GM12878 (cell line): ENCODE measurements around the gene MAD2L1BP. TPM values are rescaled to one million over a fixed set of nuclear protein-coding genes. Genes with fewer than 3 reads are reported as not detected.

Source experiments
- ATAC-seq: fragments of 200-7000 bp; cut with Tn5 transposase; 3 replicates; pipeline ENCODE4 v1.9.1; 2020; ENCODE audit warnings: mild to moderate bottlenecking, moderate library complexity
- BruUV-seq: library from RNA; stranded (reverse); fragments of 400-500 nt; replicated peaks from 2 replicates; lab custom pipeline; 2021; lab: Mats Ljungman, UMichigan
- CTCF ChIA-PET: fragments of 300-600 bp; sonication (Branson Sonifier 250); formaldehyde crosslinking; extraction: SDS; loops from one replicate; lab custom pipeline; 2021; ENCODE audit warnings: inconsistent platforms; lab: Yijun Ruan, JAX
- POLR2A ChIA-PET: fragments of 350-600 bp; formaldehyde crosslinking; extraction: SDS; loops from one replicate; lab custom pipeline; 2021; ENCODE audit warnings: inconsistent platforms; lab: Charles Lee
- RAD21 ChIA-PET: fragments of 300-600 bp; sonication (Branson Sonifier 250); formaldehyde crosslinking; loops from one replicate; lab custom pipeline; 2023; ENCODE audit warnings: antibody characterized with exemption; ENCODE audit not compliant: unreplicated experiment; lab: Charles Lee
- SMC1A ChIA-PET: fragments of 300-600 bp; sonication (Branson Sonifier 250); formaldehyde crosslinking; loops from one replicate; lab custom pipeline; 2023; ENCODE audit not compliant: unreplicated experiment, uncharacterized antibody; lab: Charles Lee
- DNase-seq: peaks from one replicate; pipeline ENCODE4 v3.0.0-alpha.2; 2011; ENCODE audit warnings: low read depth, low spot score
- FAIRE-seq: peaks from 3 replicates; lab custom pipeline; 2011; peaks lifted over from hg19 to GRCh38; lab: Jason Lieb, UNC
- H2AFZ ChIP-seq: 2 replicates; pipeline ENCODE4 v1.6.0; 2011; ENCODE audit warnings: low read depth, low read length, control low read depth; ENCODE audit not compliant: control insufficient read depth
- H3K27ac ChIP-seq: 2 replicates; pipeline ENCODE4 v1.5.1; 2011; ENCODE audit warnings: control low read depth; ENCODE audit not compliant: control insufficient read depth, insufficient read depth
- H3K27me3 ChIP-seq, 2 experiments: replicated peaks in 1 of 2; 2 replicates each; pipeline versions ENCODE4 v1.6.0 to v1.6.1; 2011; ENCODE audit warnings: low read length in 1 of 2; ENCODE audit not compliant: control insufficient read depth in 2 of 2, insufficient read depth in 2 of 2
- H3K36me3 ChIP-seq, 2 experiments: 2 replicates each; pipeline ENCODE4 v1.5.1; 2011; ENCODE audit warnings: low read length in 1 of 2; ENCODE audit not compliant: control insufficient read depth in 2 of 2, insufficient read depth in 2 of 2
- H3K4me1 ChIP-seq: 2 replicates; pipeline ENCODE4 v1.6.1; 2011; ENCODE audit warnings: mild to moderate bottlenecking, low read length, moderate library complexity, mixed read lengths; ENCODE audit not compliant: control insufficient read depth, insufficient read depth
- H3K4me2 ChIP-seq: 2 replicates; pipeline ENCODE4 v1.6.0; 2011; ENCODE audit warnings: control low read depth; ENCODE audit not compliant: control insufficient read depth, insufficient read depth
- H3K4me3 ChIP-seq: fragments of 200-600 bp; sonication (generic); 2 replicates; pipeline ENCODE4 v1.5.1; 2016
- H3K79me2 ChIP-seq: 2 replicates; pipeline ENCODE4 v1.6.0; 2011; ENCODE audit warnings: low read length; ENCODE audit not compliant: control insufficient read depth, insufficient read depth
- H3K9ac ChIP-seq: 2 replicates; pipeline ENCODE4 v1.8.0; 2011; ENCODE audit warnings: low read length, control low read depth, mixed read lengths; ENCODE audit not compliant: control insufficient read depth, insufficient read depth
- H3K9me3 ChIP-seq: replicated peaks from 3 replicates; pipeline ENCODE4 v1.5.1; 2011; ENCODE audit warnings: mild to moderate bottlenecking, low read length; ENCODE audit not compliant: control insufficient read depth, insufficient read depth
- H4K20me1 ChIP-seq: 2 replicates; pipeline ENCODE4 v1.6.0; 2011; ENCODE audit not compliant: control insufficient read depth, insufficient read depth
- ASH2L ChIP-seq: fragments of 300-600, 200-600 bp; sonication (generic); IDR thresholded peaks from 2 replicates; pipeline ENCODE4 v1.6.1; 2017; ENCODE audit warnings: low read depth, mild to moderate bottlenecking, borderline replicate concordance
- BHLHE40 ChIP-seq, 2 experiments: fragments of 450-650 bp in 1 of 2; IDR thresholded peaks; 2 replicates each; pipeline ENCODE4 v1.6.1; 2011 to 2017; ENCODE audit warnings: low read depth in 2 of 2, borderline replicate concordance in 1 of 2, improper control_type of control experiment in 1 of 2, low read length in 1 of 2, mild to moderate bottlenecking in 1 of 2
- CHD1 ChIP-seq: IDR thresholded peaks from 2 replicates; pipeline ENCODE4 v1.6.1; 2012; ENCODE audit warnings: low read depth, low read length, improper control_type of control experiment
- CREB1 ChIP-seq: IDR thresholded peaks from 2 replicates; pipeline ENCODE4 v1.6.1; 2012; ENCODE audit warnings: low read depth, mild to moderate bottlenecking, inconsistent platforms
- HCFC1 ChIP-seq: fragments of 150-350 bp; IDR thresholded peaks from 2 replicates; pipeline ENCODE4 v1.6.1; 2014; ENCODE audit warnings: low read length
- MTA2 ChIP-seq: fragments of 450-650 bp; IDR thresholded peaks from 2 replicates; pipeline ENCODE4 v1.6.1; 2016; ENCODE audit warnings: low read depth, mild to moderate bottlenecking, moderate library complexity
- NFYB ChIP-seq: IDR thresholded peaks from 2 replicates; pipeline ENCODE4 v1.6.1; 2011; ENCODE audit warnings: low read depth, mild to moderate bottlenecking, low read length, improper control_type of control experiment, moderate library complexity; ENCODE audit not compliant: insufficient read depth
- POLR2AphosphoS5 ChIP-seq: IDR thresholded peaks from 2 replicates; pipeline ENCODE4 v1.6.1; 2011; ENCODE audit warnings: mild to moderate bottlenecking, low read length, inconsistent platforms
- RB1 ChIP-seq: fragments of 450-650 bp; formaldehyde crosslinking; IDR thresholded peaks from 2 replicates; pipeline ENCODE4 v1.6.1; 2017; ENCODE audit warnings: mild to moderate bottlenecking, borderline replicate concordance
- SIN3A ChIP-seq: IDR thresholded peaks from 2 replicates; pipeline ENCODE4 v1.6.1; 2012; ENCODE audit warnings: low read depth, low read length, improper control_type of control experiment
- SIX5 ChIP-seq: IDR thresholded peaks from 2 replicates; pipeline ENCODE4 v1.6.1; 2011; ENCODE audit warnings: mild to moderate bottlenecking, low read depth, low read length, moderate library complexity; ENCODE audit not compliant: severe bottlenecking
- SREBF1 ChIP-seq: IDR thresholded peaks from 2 replicates; pipeline ENCODE4 v1.6.1; 2012; ENCODE audit warnings: mild to moderate bottlenecking, low read length
- SREBF2 ChIP-seq: IDR thresholded peaks from 2 replicates; pipeline ENCODE4 v1.6.1; 2012; ENCODE audit warnings: mild to moderate bottlenecking, low read length
- TCF12 ChIP-seq: IDR thresholded peaks from 2 replicates; pipeline ENCODE4 v1.6.1; 2011; ENCODE audit warnings: low read depth, mild to moderate bottlenecking, low read length
- YY1 ChIP-seq: IDR thresholded peaks from 2 replicates; pipeline ENCODE4 v1.6.1; 2011; ENCODE audit warnings: low read depth, mild to moderate bottlenecking, low read length
- ZBED1 ChIP-seq: IDR thresholded peaks from 2 replicates; pipeline ENCODE4 v1.6.1; 2016; ENCODE audit warnings: borderline replicate concordance
- WGBS: methylation state at CpG from one replicate; pipeline ENCODE4 v1.1.6; 2016; ENCODE audit warnings: low lambda C conversion rate; ENCODE audit not compliant: insufficient replicate concordance, insufficient coverage; ENCODE audit errors: missing lambda C conversion rate; 5-methylcytosine and 5-hydroxymethylcytosine counted together
- in situ Hi-C: fragments of 300-500 bp; cut with MboI; formaldehyde crosslinking; loops from 9 replicates; pipeline ENCODE4 v1.14.3; 2018; ENCODE audit warnings: mixed read lengths
- intact Hi-C: fragments of 100-400 bp; cut with micrococcal nuclease; formaldehyde crosslinking; loops from one replicate; pipeline ENCODE4 v1.14.2; 2022; ENCODE audit not compliant: unreplicated experiment
- polyA plus RNA-seq, 11 experiments: library from polyadenylated mRNA; depleted of rRNA in 4 of 11; unstranded in 6 of 11; stranded (reverse) in 5 of 11; fragments of >200 nt; fragmentation: Nextera tagmentation in 4 of 11; fragmentation: Illumina TruSeq in 1 of 11; extraction: Ambion mirVana in 4 of 11; extraction: Trizol in 1 of 11; gene quantifications; 1 replicate in 1 of 11; 2 replicates in 10 of 11; pipeline versions ENCODE4 v1.2.1 to v1.2.3, GENCODE V29; 2011 to 2016; ENCODE audit warnings: inconsistent platforms in 2 of 11, missing spikeins in 2 of 11, low read depth in 1 of 11
- total RNA-seq, 4 experiments: library from RNA; depleted of rRNA in 3 of 4; stranded (reverse); fragments of >200 nt in 3 of 4; fragmentation: Illumina TruSeq in 1 of 4; extraction: Trizol in 1 of 4; gene quantifications; 2 replicates each; pipeline versions ENCODE4 v1.2.1 to v1.2.3, GENCODE V29; 2013 to 2021
- TF ChIP-seq, protein P1 (sequence below): fragments of 450-650 bp; IDR thresholded peaks from 2 replicates; pipeline ENCODE4 v1.6.1; 2017; ENCODE audit warnings: low read depth, mild to moderate bottlenecking, moderate library complexity
- TF ChIP-seq, protein P2 (sequence below): IDR thresholded peaks from 2 replicates; pipeline ENCODE4 v1.6.1; 2012; ENCODE audit warnings: low read depth, low read length, improper control_type of control experiment
- TF ChIP-seq, protein P3 (sequence below): fragments of 450-650 bp; IDR thresholded peaks from 2 replicates; pipeline ENCODE4 v1.6.1; 2016; ENCODE audit warnings: mild to moderate bottlenecking

The MAD2L1BP gene
- total and polyA plus RNA-seq, 10 of the 15 experiments (the other 5 are each of a cell fraction or from before 2014, with no cell fraction given): 39.2 to 155 (median 60.3) TPM

- ChIA-PET CTCF (interaction anchor here (0.9 to 3.6 kb wide), 14 partner anchors 8 to 391 kb away, joined by 3 to 10 read pairs (median 4); no protein-coding TSS in a partner anchor), RAD21 (interaction anchor here (0.9 to 1.6 kb wide), 8 partner anchors 9 to 83 kb away, joined by 3 to 6 read pairs (median 4); partner anchors contain the start of gene VEGFA), POLR2A (interaction anchor here (0.6 to 3.1 kb wide), 12 partner anchors 11 to 393 kb away, joined by 3 to 16 read pairs (median 4); partner anchors contain the start of genes GTPBP2 and MAD2L1BP), SMC1A (interaction anchor here (0.9 to 2.5 kb wide), 13 partner anchors 9 to 607 kb away, joined by 3 to 11 read pairs (median 3); partner anchors contain the start of gene MAD2L1BP)
- FAIRE-seq (no peak), ATAC-seq (peak; percentile 98), DNase-seq (no peak)
- Histone ChIP-seq H3K4me3 (peak within 1 kb of the TSS; percentile 98), H3K27me3 (no peaks in the 10 kb centered on the region), H3K27ac (peak within 1 kb of the TSS; percentile 86), H3K4me2 (peak within 1 kb of the TSS; percentile 95), H3K9ac (peak within 1 kb of the TSS; percentile 91), H3K4me1 (peaks cover 18% of the 10 kb centered on the region), H3K36me3 (no peaks in the 10 kb centered on the region), H4K20me1 (no peaks in the 10 kb centered on the region), H3K9me3 (no peaks in the 10 kb centered on the region), H3K79me2 (peaks cover 55% of the 10 kb centered on the region), H2AFZ (peak within 1 kb of the TSS; percentile 97)
- intact Hi-C loops (no loop called here), in situ Hi-C loops (no loop called here)
- TSS peak; percentile 82 for BruUV-seq
- under 1% methylated on average over 43 of the region's 43 CpGs for WGBS
- TF ChIP-seq HCFC1 (peak; percentile 63), BHLHE40 (IDR thresholded peaks at IDR 0.05; ENCODE audit: borderline replicate concordance in 1 of 2, low read depth in 2 of 2, low read length in 1 of 2) (peak; percentile 55 to 80; a peak in 3 of 4 replicates), CHD1 (no peak), MTA2 (peak; percentile 70; the same call in 1 of the 2 replicates), TCF12 (peak; percentile 16; the same call in 1 of the 2 replicates), ASH2L (peak; percentile 81; the same call in 1 of the 2 replicates), ZBED1 (no peak), SIN3A (0 out of 2 replicates have a peak, but pooled peaks have one; percentile 41), NFYB (peak; percentile 43; the same call in 1 of the 2 replicates), RB1 (peak; percentile 36; the same call in 1 of the 2 replicates), POLR2AphosphoS5 (peak; percentile 89), SREBF1 (0 out of 2 replicates have a peak, but pooled peaks have one; percentile 29), SIX5 (peak; percentile 42), SREBF2 (peak; percentile 60; the same call in 1 of the 2 replicates), CREB1 (peak; percentile 56), YY1 (peak; percentile 99)
- TF ChIP-seq, protein P1, sequence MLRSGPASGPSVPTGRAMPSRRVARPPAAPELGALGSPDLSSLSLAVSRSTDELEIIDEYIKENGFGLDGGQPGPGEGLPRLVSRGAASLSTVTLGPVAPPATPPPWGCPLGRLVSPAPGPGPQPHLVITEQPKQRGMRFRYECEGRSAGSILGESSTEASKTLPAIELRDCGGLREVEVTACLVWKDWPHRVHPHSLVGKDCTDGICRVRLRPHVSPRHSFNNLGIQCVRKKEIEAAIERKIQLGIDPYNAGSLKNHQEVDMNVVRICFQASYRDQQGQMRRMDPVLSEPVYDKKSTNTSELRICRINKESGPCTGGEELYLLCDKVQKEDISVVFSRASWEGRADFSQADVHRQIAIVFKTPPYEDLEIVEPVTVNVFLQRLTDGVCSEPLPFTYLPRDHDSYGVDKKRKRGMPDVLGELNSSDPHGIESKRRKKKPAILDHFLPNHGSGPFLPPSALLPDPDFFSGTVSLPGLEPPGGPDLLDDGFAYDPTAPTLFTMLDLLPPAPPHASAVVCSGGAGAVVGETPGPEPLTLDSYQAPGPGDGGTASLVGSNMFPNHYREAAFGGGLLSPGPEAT: peak; percentile 90
- TF ChIP-seq, protein P2, sequence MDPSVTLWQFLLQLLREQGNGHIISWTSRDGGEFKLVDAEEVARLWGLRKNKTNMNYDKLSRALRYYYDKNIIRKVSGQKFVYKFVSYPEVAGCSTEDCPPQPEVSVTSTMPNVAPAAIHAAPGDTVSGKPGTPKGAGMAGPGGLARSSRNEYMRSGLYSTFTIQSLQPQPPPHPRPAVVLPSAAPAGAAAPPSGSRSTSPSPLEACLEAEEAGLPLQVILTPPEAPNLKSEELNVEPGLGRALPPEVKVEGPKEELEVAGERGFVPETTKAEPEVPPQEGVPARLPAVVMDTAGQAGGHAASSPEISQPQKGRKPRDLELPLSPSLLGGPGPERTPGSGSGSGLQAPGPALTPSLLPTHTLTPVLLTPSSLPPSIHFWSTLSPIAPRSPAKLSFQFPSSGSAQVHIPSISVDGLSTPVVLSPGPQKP: peak; percentile 66; the same call in 1 of the 2 replicates
- TF ChIP-seq, protein P3, sequence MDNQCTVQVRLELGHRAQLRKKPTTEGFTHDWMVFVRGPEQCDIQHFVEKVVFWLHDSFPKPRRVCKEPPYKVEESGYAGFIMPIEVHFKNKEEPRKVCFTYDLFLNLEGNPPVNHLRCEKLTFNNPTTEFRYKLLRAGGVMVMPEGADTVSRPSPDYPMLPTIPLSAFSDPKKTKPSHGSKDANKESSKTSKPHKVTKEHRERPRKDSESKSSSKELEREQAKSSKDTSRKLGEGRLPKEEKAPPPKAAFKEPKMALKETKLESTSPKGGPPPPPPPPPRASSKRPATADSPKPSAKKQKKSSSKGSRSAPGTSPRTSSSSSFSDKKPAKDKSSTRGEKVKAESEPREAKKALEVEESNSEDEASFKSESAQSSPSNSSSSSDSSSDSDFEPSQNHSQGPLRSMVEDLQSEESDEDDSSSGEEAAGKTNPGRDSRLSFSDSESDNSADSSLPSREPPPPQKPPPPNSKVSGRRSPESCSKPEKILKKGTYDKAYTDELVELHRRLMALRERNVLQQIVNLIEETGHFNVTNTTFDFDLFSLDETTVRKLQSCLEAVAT: 0 out of 2 replicates have a peak, but pooled peaks have one; percentile 20
Measured at GRCh38 chr6:43687437-43688347, 52.1 kb downstream of the MAD2L1BP start, which contains the start of gene MRPS18A. TSS of gene MRPS18A (minus strand) at chr6:43687791. CDS start at chr6:43687779, 12 bp downstream.
